ENCODE data around the gene SPIN1. TPM values are rescaled to one million over a fixed set of nuclear protein-coding genes. Genes with fewer than 3 reads are reported as not detected.
"Not testable (repeated sequence)": the region's sequence is repeated elsewhere in the genome, so short reads cannot be mapped to it uniquely, and the experiment has no call there.

SPIN1 gene
- total RNA-seq, 2 experiments from 2014 or later, result 20.0 to 39.0 TPM

DNA sequence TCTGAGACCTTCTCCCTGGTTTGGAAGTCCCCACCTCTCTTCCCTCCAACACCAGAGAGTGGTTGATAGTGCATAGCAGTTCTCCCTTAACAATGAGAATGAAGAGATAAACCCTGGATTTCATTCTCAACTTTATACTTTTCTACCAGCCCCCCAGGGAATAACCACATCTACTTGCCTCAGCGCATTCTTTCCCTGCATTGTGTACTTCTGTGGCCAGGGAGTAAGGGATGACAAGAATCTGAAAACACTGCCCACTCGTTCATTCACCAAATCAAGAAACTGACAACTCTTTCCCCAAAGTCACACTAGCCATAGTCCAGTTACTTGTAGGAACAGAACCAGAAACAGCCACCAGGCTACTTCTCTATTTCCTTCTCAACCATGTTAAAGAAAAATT lies 46.0 kb upstream of the SPIN1 start:
- POLR2A ChIA-PET, result no interaction called here

DNA sequence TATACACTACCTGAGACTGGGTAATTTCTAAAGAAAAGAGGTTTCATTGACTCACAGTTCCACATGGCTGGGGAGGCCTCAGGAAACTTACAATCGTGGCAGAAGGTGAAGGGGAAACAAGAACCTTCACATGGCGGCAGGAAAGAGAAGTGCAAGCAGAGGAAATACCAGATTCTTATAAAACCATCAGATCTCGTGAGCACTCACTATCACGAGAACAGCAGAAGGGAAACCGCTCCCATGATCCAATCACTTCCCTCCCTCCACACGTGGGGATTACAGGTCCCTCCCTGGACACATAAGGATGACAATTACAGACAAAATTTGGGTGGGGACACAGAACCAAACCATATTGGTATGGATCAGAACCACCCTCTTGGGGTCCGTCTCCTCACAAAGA lies 44.2 kb upstream of the SPIN1 start:
- ChIA-PET POLR2A (no interaction called here), CTCF (ENCODE audit: unreplicated experiment) (no interaction called here)
- BruUV-seq (replicated peaks), result no TSS peak

More for the DNA sequence above, 46.0 kb upstream of the SPIN1 start:
- BruUV-seq (replicated peaks), result no TSS peak
- Histone ChIP-seq H3K36me3 (ENCODE audit: insufficient read depth, low read length) (no peaks in the 10 kb centered on the region), H2AFZ (ENCODE audit: low read length) (no peak overlapping the region), H3K4me1 (ENCODE audit: insufficient read depth, low read length, poor library complexity, severe bottlenecking) (peaks cover 33% of the 10 kb centered on the region), H3K27ac (ENCODE audit: low read depth, low read length, poor library complexity, severe bottlenecking) (no peak overlapping the region), H4K20me1 (ENCODE audit: insufficient read depth, low read length) (no peaks in the 10 kb centered on the region), H3K4me3 (ENCODE audit: low read depth, low read length, poor library complexity, severe bottlenecking) (no peak overlapping the region), H3K4me2 (ENCODE audit: low read length) (no peak overlapping the region), H3K9me2 (ENCODE audit: insufficient read depth, low read length) (no peaks in the 10 kb centered on the region), H3K9me3 (ENCODE audit: low read length) (no peaks in the 10 kb centered on the region), H3K79me2 (ENCODE audit: insufficient read depth, low read depth, low read length) (no peaks in the 10 kb centered on the region)
- CTCF ChIA-PET (ENCODE audit: unreplicated experiment), result no interaction called here
- intact Hi-C loops (cut with micrococcal nuclease; ENCODE audit: unreplicated experiment), result no loop called here
- DNase-seq (ENCODE audit: low spot score), result no peak
- TF ChIP-seq, protein P1, sequence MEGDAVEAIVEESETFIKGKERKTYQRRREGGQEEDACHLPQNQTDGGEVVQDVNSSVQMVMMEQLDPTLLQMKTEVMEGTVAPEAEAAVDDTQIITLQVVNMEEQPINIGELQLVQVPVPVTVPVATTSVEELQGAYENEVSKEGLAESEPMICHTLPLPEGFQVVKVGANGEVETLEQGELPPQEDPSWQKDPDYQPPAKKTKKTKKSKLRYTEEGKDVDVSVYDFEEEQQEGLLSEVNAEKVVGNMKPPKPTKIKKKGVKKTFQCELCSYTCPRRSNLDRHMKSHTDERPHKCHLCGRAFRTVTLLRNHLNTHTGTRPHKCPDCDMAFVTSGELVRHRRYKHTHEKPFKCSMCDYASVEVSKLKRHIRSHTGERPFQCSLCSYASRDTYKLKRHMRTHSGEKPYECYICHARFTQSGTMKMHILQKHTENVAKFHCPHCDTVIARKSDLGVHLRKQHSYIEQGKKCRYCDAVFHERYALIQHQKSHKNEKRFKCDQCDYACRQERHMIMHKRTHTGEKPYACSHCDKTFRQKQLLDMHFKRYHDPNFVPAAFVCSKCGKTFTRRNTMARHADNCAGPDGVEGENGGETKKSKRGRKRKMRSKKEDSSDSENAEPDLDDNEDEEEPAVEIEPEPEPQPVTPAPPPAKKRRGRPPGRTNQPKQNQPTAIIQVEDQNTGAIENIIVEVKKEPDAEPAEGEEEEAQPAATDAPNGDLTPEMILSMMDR (conservative IDR thresholded peaks at IDR 0.05; ENCODE audit: low read length), result no peak
- TF ChIP-seq EZH2phosphoT487 (IDR thresholded peaks at IDR 0.05; ENCODE audit: borderline replicate concordance, low read depth, low read length), result no peak

DNA sequence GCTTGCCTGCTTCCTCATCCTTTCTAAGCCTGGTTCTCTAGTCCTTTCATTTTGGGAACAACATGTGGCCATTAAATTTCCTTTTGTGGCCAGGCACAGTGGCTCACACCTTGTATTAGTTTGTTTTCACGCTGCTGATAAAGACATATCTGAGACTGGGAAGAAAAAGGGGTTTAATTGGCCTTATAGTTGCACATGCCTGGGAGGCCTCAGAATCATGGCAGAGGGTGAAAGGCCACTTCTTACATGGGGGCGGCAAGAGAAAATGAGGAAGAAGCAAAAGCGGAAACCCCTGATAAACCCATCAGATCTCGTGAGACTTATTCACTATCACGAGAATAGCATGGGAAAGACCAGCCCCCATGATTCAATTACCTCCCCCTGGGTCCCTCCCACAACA lies 37.9 kb upstream of the SPIN1 start:
- CTCF ChIA-PET (ENCODE audit: unreplicated experiment); H3K79me2 ChIP-seq (ENCODE audit: insufficient read depth, low read depth, low read length); DNase-seq (ENCODE audit: low spot score); H3K4me1 ChIP-seq (ENCODE audit: insufficient read depth, low read length, poor library complexity, severe bottlenecking); H3K4me2 ChIP-seq (ENCODE audit: low read length); H3K9me3 ChIP-seq (ENCODE audit: low read length); H3K4me3 ChIP-seq (ENCODE audit: low read depth, low read length, poor library complexity, severe bottlenecking); H3K36me3 ChIP-seq (ENCODE audit: insufficient read depth, low read length); BruUV-seq (replicated peaks); H3K27ac ChIP-seq (ENCODE audit: low read depth, low read length, poor library complexity, severe bottlenecking); H3K9me2 ChIP-seq (ENCODE audit: insufficient read depth, low read length); H4K20me1 ChIP-seq (ENCODE audit: insufficient read depth, low read length); H2AFZ ChIP-seq (ENCODE audit: low read length); intact Hi-C loops (cut with micrococcal nuclease; ENCODE audit: unreplicated experiment): not testable (repeated sequence)
- POLR2A ChIA-PET, result interaction anchor here (0.6 to 0.7 kb wide), 2 partner anchors 221 to 946 kb away, joined by 3 to 4 read pairs; no protein-coding TSS in a partner anchor

More for the DNA sequence above, 44.2 kb upstream of the SPIN1 start:
- Histone ChIP-seq H3K9me3 (ENCODE audit: low read length) (no peaks in the 10 kb centered on the region), H3K4me2 (ENCODE audit: low read length) (no peak overlapping the region), H4K20me1 (ENCODE audit: insufficient read depth, low read length) (no peaks in the 10 kb centered on the region), H2AFZ (ENCODE audit: low read length) (no peak overlapping the region), H3K79me2 (ENCODE audit: insufficient read depth, low read depth, low read length) (no peaks in the 10 kb centered on the region), H3K27ac (ENCODE audit: low read depth, low read length, poor library complexity, severe bottlenecking) (no peak overlapping the region), H3K4me3 (ENCODE audit: low read depth, low read length, poor library complexity, severe bottlenecking) (no peak overlapping the region), H3K36me3 (ENCODE audit: insufficient read depth, low read length) (no peaks in the 10 kb centered on the region), H3K9me2 (ENCODE audit: insufficient read depth, low read length) (no peaks in the 10 kb centered on the region), H3K4me1 (ENCODE audit: insufficient read depth, low read length, poor library complexity, severe bottlenecking) (peaks cover 21% of the 10 kb centered on the region)
- TF ChIP-seq, protein P1 (conservative IDR thresholded peaks at IDR 0.05; ENCODE audit: low read length), result no peak
- no peak for TF ChIP-seq EZH2phosphoT487 (IDR thresholded peaks at IDR 0.05; ENCODE audit: borderline replicate concordance, low read depth, low read length)
- DNase-seq (ENCODE audit: low spot score), result no peak
- intact Hi-C loops (cut with micrococcal nuclease; ENCODE audit: unreplicated experiment), result no loop called here
